ENCODE results near the gene CDH11. TPM values are rescaled to one million over a fixed set of nuclear protein-coding genes. Genes with fewer than 3 reads are reported as not detected.

Gene CDH11
- polyA plus RNA-seq, 4 donors: 150 to 218 (median 208) TPM

DNA sequence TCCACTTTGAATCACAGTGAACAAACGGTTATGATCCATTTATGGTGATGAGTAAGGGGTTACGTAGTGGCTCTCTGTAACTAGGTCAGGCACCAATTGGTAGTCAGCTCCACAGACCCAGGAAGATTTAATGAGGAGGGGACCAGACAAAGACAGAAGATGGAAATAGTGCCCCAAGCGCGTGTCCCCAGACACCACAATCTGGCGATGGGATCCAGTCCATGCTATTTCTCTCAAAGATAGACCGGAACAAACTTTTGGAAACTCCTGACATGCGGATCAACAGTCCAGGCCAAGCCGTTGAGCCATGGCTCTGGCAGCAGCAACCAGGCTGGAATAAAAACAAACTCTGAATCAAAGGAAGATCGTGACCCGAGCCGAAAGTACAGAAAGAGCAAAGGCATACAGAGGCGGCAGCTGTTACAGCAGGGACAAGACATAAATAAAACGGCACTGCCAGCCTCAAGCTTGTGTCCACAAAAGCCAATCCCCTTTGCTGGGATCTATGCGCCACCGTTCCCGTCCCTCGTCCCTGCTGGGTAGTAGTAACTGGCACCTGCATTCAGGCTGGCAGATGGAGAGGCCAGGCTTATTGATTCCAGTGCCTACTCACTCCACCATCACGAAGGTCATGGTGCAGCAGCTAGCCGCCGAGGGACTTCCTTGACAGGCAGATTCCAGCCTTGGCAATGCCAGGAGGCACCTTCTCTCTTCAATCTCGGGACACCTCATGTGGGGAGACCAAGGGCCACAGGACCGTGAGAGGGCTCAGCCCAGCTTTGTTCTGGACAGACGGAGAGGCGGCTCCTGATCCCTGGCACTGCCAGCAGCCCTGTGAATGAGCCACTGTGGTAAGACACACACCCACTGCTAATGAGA is 50.2 kb downstream of the CDH11 start:
- DNase-seq (ENCODE audit: low read depth in 4 of 4, low spot score in 2 of 4): no peak

- DNase-seq (ENCODE audit: low read depth in 4 of 4, low spot score in 2 of 4): no peak
Observed at GRCh38 chr16:65070831-65071432, 50.9 kb downstream of the CDH11 start.

GRCh38 chr16:65069766-65070165 is 52.1 kb downstream of the CDH11 start:
- DNase-seq (ENCODE audit: low read depth in 4 of 4, low spot score in 2 of 4): no peak

DNA sequence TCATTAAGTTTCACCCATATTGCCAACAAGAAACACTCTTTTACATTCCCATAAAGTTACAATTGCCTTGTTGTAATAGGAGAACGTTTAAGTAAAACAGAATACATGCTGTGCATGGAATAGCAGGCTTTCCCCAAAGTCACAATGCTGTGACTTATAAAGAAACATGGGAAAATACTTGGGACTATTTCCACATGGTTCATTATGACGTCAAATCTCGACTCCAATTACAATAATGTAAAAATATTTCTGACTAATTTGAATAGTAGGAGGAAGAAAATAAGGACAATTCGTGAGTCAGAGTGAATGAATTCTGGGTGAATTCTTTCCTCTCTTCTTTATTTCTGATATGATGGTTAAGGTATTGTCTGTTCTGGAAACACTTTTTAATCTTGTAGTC is 52.8 kb downstream of the CDH11 start:
- DNase-seq (ENCODE audit: low read depth in 4 of 4, low spot score in 2 of 4): no peak

GRCh38 chr16:65068151-65068740 is 53.6 kb downstream of the CDH11 start:
- no peak for DNase-seq (ENCODE audit: low read depth in 4 of 4, low spot score in 2 of 4)

DNA sequence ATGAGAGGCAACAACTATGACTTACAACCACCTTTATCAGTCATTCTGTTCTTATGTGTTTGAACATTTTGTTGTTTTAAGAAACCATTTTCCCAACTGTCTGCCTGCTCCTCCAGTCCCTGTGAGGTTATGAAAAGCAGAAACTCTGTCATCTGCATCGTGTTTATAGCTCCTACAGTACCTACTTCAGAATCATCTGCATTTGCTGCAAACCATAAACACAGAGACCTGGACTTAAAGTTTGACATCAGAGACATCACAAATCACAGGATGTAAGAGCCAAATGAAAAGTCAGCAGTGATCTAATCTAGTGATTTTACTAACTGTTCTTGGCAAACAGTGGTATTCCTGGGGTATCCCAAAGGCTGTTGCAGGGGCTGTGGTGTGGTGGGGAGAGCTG is 55.2 kb downstream of the CDH11 start:
- no peak for DNase-seq (ENCODE audit: low read depth in 4 of 4, low spot score in 2 of 4)

DNA sequence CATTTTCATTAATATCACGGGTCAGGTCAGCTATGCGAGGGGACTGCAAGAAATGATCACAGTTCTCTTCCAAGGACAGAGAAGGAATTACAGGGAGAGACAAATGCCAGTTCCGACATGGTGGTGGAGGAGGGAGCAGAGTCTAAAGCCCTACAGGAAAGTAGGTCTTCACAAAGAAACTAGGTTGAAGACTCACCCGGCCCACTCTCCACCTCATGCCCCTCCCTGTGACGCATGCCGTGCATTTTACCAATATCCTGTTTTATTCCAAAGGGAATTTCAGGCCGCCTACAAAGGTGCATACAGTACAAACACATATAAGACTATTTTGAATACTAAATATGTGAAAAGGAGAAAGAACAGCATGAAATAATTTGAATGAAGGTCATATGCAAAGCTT is 56.8 kb downstream of the CDH11 start:
- DNase-seq (ENCODE audit: low read depth in 4 of 4, low spot score in 2 of 4): no peak

DNA sequence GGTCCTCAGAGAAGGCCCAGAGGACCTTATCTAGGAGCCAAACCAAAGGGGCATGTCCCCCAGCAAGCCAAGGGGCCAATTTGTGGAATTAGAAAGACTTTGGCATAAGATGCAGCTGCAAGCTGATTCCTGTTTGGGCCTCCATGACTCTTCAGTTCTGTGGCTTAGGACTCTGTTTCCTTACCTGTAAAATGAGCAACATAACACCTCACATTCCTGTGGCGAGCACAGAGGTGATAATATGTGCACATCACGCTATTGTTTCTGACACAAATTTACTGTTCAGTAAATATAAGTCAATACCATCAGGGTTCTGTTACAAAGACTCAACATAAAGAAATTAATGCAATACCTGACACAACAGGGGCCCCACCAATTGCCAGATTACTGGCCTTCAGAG is 57.7 kb downstream of the CDH11 start:
- no peak for DNase-seq (ENCODE audit: low read depth in 4 of 4, low spot score in 2 of 4)

DNA sequence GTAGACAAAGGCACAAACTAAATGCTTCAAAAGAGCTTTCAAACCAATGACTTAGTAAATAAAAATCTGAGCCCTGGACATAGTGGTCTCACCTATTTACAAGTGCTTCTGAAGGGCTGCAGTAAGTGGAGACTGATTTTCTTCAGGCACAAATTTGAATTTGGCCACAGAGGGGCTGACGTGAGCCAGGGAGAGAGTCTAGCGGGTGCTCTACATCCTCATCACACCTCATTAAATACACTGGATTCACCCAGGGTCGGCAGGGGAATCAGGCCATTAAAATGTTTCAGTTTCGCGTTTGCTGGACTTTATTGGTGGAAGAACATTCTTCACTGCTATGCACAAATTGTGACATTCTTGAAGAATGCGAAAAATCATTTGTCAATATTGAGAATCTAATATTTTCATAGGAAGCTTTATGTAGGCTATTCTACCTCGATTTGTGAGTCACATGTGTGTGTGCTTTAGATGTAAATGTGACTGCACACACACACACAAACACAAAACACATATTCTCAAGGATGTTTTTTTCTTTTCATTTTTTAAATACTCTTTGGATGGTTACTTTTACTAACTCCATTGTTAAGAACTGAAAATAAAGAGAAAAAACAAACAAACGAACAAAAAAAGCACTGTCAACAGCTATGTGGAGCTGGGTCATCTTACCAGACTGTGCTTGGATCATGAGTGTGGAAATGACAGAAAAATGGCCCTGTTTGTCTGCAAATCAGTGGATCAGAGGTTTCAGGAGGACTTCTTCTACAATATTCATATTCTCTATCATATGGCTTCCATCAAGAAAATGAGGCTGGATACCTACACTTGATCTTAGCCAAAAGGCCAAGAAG is 58.9 kb downstream of the CDH11 start:
- no peak for DNase-seq (ENCODE audit: low read depth in 4 of 4, low spot score in 2 of 4)

DNA sequence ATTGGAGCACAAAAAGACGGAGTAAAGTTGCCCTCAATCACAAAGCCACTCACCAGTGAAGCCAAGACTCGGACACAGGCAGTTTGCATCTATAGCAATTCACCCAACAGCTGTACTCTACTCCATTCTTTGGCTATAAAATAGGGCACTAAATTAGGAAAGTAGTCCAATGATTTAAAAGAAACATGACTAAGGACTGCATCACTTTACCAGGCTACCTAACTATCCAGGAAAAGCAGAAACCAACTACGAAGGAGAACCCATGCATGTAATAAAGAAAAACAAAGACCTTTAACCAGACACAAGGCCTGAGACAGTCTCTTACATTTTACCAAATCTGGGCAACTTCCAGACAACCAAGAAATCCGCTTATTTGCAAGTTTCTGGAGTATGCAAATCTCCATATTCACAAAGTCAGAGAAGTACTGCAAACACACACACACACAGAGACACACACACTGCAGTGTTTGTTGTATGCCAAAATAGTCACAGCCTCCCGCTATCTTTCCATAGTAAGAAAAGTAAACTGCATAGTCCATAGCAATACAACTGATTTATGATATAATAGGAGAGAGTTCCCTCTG is 59.8 kb downstream of the CDH11 start:
- no peak for DNase-seq (ENCODE audit: low read depth in 4 of 4, low spot score in 2 of 4)

DNA sequence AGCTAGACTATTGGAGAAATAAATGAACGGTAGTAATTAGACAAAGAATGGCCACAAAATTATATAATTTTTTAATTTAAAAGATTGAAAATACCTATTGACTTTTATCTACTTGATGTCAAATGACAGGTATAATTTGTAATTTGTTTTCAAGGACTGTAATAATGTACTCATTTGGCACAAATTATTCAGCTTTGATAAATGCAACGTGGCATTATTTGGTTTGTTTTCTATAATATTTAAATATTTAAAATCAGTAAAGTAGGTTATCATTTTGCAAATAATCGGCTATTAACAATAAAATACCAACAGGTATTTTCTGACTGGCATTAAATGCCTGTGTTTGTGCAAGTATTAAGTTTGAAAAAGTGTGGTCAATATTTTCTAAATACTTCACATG is 60.6 kb downstream of the CDH11 start:
- no peak for DNase-seq (ENCODE audit: low read depth in 4 of 4, low spot score in 2 of 4)

GRCh38 chr16:65059406-65059980 is 62.4 kb downstream of the CDH11 start:
- no peak for DNase-seq (ENCODE audit: low read depth in 4 of 4, low spot score in 2 of 4)

DNA sequence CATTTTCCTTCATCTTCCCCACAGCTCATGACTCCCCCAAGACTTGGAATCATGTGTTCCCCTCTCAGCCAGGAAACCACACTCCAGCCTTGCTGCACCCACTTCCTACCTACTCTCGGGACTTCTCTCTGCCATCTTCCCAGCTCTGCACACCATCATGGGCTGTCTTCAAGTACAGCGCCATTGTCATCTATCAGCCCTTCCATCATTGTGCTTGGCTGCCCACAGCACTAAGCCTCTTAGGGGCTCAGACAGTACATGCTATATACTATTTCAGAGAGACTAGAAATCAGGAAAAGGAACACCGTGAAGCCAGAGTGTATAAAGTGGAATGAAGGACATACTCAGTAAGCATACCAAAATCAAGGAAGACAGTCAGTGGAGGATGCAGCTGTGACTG is 64.7 kb downstream of the CDH11 start:
- no peak for DNase-seq (ENCODE audit: low read depth in 4 of 4, low spot score in 2 of 4)

GRCh38 chr16:65054457-65054856 is 67.4 kb downstream of the CDH11 start:
- DNase-seq (ENCODE audit: low read depth in 4 of 4, low spot score in 2 of 4): no peak

DNA sequence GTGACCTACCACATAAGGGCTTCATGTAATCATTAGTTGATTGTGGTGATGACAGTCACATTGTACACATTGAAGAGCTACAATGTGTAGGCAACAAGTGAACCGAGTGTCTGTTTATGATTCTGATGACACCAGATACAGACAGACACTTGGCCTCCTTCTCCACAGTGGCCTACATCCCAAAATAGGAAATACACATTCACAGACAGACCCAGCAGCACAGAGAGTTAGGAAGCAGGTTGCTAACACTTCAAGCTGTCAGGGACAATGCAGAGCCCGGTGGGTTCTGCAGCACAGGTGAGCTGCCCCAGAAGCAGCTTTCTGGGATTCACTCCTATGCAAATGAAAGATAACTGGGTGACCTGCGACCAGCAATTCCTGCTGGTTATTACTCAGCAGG is 72.2 kb downstream of the CDH11 start:
- DNase-seq (ENCODE audit: low read depth in 4 of 4, low spot score in 2 of 4): no peak

- peak in 1 of 4 donors; percentile 33 for DNase-seq (ENCODE audit: low read depth in 4 of 4, low spot score in 2 of 4)
Observed at GRCh38 chr16:65045961-65046360, 75.9 kb downstream of the CDH11 start.

DNA sequence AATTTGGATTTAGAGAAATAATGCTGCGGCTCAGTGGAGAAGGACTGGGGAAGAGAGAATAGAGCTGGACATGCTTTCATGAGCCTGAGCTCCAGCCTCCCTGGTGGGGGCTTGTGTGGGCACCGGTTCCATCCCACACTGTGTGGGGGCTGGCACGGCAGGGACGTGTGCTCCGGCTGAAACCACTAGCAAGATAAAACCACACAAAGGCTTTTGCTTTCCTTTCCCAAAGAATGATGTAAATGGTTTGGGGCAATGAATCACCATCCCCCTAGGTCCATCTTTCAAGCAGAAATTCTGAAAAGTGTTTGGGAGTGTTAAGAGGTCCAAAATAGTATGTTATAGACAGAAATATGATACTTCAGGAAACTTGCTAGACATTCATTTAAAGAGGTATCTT is 77.0 kb downstream of the CDH11 start:
- peak in 1 of 4 donors; percentile 33 for DNase-seq (ENCODE audit: low read depth in 4 of 4, low spot score in 2 of 4)

- DNase-seq (ENCODE audit: low read depth in 4 of 4, low spot score in 2 of 4): no peak
Observed at GRCh38 chr16:65044026-65044425, 77.8 kb downstream of the CDH11 start.

DNA sequence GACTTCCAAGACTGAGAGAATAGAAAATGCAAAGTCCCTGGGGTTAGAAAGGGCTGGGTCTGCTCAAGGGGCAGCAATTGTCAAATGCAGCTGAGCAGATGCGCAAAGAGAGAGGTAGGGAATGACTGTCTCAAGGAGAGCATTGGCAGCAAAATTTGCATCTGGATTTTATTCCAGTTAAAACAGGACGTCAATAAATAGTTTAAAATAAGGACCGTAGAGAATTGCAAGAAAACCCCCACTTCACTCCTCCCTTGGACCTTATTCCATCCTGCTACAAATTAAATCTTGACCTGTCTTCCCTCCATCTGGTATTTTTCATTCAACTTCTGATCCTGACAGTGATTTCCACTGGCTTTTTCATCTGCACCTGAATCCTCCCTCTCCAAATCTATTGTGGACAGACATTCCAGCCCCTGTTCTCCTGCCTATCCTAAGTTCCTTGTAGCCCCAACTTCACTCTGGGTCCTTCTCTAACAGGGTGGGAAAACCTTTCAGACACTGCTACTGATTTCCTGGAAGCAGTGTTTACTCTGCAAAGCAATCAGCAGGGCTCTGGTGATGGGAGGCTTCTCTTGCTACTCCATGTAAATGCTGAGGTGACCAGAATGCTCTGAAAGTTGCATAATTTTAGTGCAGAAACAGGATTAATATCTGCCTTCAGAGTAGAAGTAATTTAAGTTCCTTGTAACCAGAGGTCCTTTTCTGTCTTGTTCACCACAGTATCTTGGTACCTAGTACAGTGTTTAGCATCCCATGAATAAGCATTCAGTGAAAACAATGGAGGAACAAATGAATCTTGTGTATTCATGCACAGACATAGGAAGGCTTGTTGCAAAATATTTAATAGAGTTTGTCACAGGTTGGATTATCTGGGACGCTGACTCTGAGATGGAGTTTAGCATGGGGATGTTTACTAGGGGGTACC is 79.2 kb downstream of the CDH11 start:
- no peak for DNase-seq (ENCODE audit: low read depth in 4 of 4, low spot score in 2 of 4)

Data from left renal cortex interstitium (tissue), 4 donors.